HepG2 (cell line): ENCODE data around the gene RPS6KC1. TPM values are rescaled to one million over a fixed set of nuclear protein-coding genes. Genes with fewer than 3 reads are reported as not detected.

Experiments
- ATAC-seq: fragments of 200-7000 bp; cut with Tn5 transposase; 3 replicates; pipeline ENCODE4 v1.9.1; 2020; ENCODE audit warnings: mild to moderate bottlenecking, moderate library complexity
- BruUV-seq: library from RNA; stranded (reverse); fragments of 400-500 nt; replicated peaks from 2 replicates; lab custom pipeline; 2021; lab: Mats Ljungman, UMichigan
- CTCF ChIA-PET: fragments of 300-600 bp; formaldehyde crosslinking; extraction: SDS; loops from one replicate; lab custom pipeline; 2021; ENCODE audit warnings: low total read pairs, inconsistent platforms, low intra/inter-chr PET ratio; lab: Yijun Ruan, JAX
- POLR2A ChIA-PET: fragments of 350-600 bp; sonication (Branson Sonifier 250); formaldehyde crosslinking; loops from one replicate; lab custom pipeline; 2020; ENCODE audit warnings: antibody characterized with exemption, inconsistent platforms; lab: Yijun Ruan, JAX
- DNase-seq: peaks from one replicate; pipeline ENCODE4 v3.0.0-alpha.2; 2015; ENCODE audit warnings: low spot score
- FAIRE-seq: peaks from 3 replicates; lab custom pipeline; 2011; peaks lifted over from hg19 to GRCh38; lab: Jason Lieb, UNC
- H2AFZ ChIP-seq: one replicate; pipeline ENCODE4 v1.6.1; 2011; ENCODE audit warnings: low read length, inconsistent platforms
- H3K27ac ChIP-seq: fragments of 300-600 bp; 3 replicates; pipeline ENCODE4 v1.8.0; 2011; ENCODE audit warnings: mixed run types, mild to moderate bottlenecking, mixed read lengths, low read length, inconsistent platforms; ENCODE audit not compliant: insufficient read depth; ENCODE audit errors: extremely low read length
- H3K27me3 ChIP-seq, 2 experiments: fragments of 200-600 bp in 1 of 2; 2 replicates in 1 of 2; 3 replicates in 1 of 2; pipeline versions ENCODE4 v1.6.0 to v1.8.0; 2011; ENCODE audit warnings: low read length in 2 of 2, mild to moderate bottlenecking in 2 of 2, moderate library complexity in 2 of 2, inconsistent platforms in 1 of 2; ENCODE audit not compliant: insufficient read depth in 2 of 2, control insufficient read depth in 1 of 2
- H3K36me3 ChIP-seq, 2 experiments: fragments of 200-600 bp in 1 of 2; replicated peaks in 1 of 2; 2 replicates in 1 of 2; 3 replicates in 1 of 2; pipeline versions ENCODE4 v1.5.1 to v1.8.0; 2011; ENCODE audit warnings: low read length in 2 of 2, inconsistent platforms in 1 of 2; ENCODE audit not compliant: insufficient read depth in 2 of 2, control insufficient read depth in 1 of 2
- H3K4me1 ChIP-seq: 2 replicates; pipeline ENCODE4 v1.5.1; 2012; ENCODE audit warnings: low read length, inconsistent platforms; ENCODE audit not compliant: insufficient read depth
- H3K4me2 ChIP-seq: 2 replicates; pipeline ENCODE4 v1.6.0; 2011; ENCODE audit warnings: low read depth, low read length, inconsistent platforms
- H3K4me3 ChIP-seq, 3 experiments: fragments of 200-600 bp in 1 of 3; sonication (generic), shearing (Covaris generic) in 1 of 3; replicated peaks in 1 of 3; 2 replicates each; pipeline ENCODE4 v1.5.1; 2011 to 2016; ENCODE audit warnings: low read length in 3 of 3, inconsistent platforms in 2 of 3, low read depth in 2 of 3, mild to moderate bottlenecking in 2 of 3, control low read depth in 1 of 3, mixed read lengths in 1 of 3; ENCODE audit not compliant: insufficient read depth in 1 of 3
- H3K79me2 ChIP-seq: one replicate; pipeline ENCODE4 v1.6.1; 2011; ENCODE audit warnings: low read length, inconsistent platforms; ENCODE audit not compliant: insufficient read depth
- H3K9ac ChIP-seq: 2 replicates; pipeline ENCODE4 v1.6.0; 2011; ENCODE audit warnings: mild to moderate bottlenecking, low read depth, low read length, inconsistent platforms; ENCODE audit not compliant: insufficient read depth
- H3K9me3 ChIP-seq: 2 replicates; pipeline ENCODE4 v1.5.1; 2012; ENCODE audit warnings: mild to moderate bottlenecking, low read length
- H4K20me1 ChIP-seq: 2 replicates; pipeline ENCODE4 v1.6.0; 2011; ENCODE audit warnings: inconsistent platforms, mild to moderate bottlenecking, low read length, moderate library complexity; ENCODE audit not compliant: insufficient read depth
- AKNA ChIP-seq: sonication (generic); formaldehyde crosslinking; IDR thresholded peaks from 2 replicates; pipeline ENCODE4 v1.4.0; 2020; ENCODE audit warnings: missing genetic modification reagents, borderline replicate concordance
- BCL6 ChIP-seq: IDR thresholded peaks from 2 replicates; pipeline ENCODE4 v1.6.1; 2016; ENCODE audit warnings: missing genetic modification reagents, missing compliant biosample characterization
- MAZ ChIP-seq, 2 experiments: sonication (generic) in 1 of 2; formaldehyde crosslinking in 1 of 2; IDR thresholded peaks; 2 replicates each; pipeline versions ENCODE4 v1.5.0 to v1.6.1; 2012 to 2020; ENCODE audit warnings: low read depth in 2 of 2, mild to moderate bottlenecking in 2 of 2, borderline replicate concordance in 1 of 2, improper control_type of control experiment in 1 of 2, low read length in 1 of 2, missing genetic modification reagents in 1 of 2, moderate library complexity in 1 of 2
- NR3C1 ChIP-seq: sonication (generic); formaldehyde crosslinking; IDR thresholded peaks from 2 replicates; pipeline ENCODE4 v1.4.0; 2020; ENCODE audit warnings: missing genetic modification reagents
- PRDM4 ChIP-seq: sonication (generic); formaldehyde crosslinking; IDR thresholded peaks from 2 replicates; pipeline ENCODE4 v1.9.0; 2021; ENCODE audit warnings: missing genetic modification reagents, borderline replicate concordance
- REL ChIP-seq: sonication (generic); formaldehyde crosslinking; conservative IDR thresholded peaks from 2 replicates; pipeline ENCODE4 v1.8.0; 2022; ENCODE audit warnings: mild to moderate bottlenecking, missing genetic modification reagents, moderate library complexity
- RFX1 ChIP-seq: fragments of 450-650 bp; IDR thresholded peaks from 2 replicates; pipeline ENCODE4 v1.6.1; 2017
- RORA ChIP-seq: sonication (generic); formaldehyde crosslinking; IDR thresholded peaks from 2 replicates; pipeline ENCODE4 v1.5.0; 2020; ENCODE audit warnings: mild to moderate bottlenecking, missing genetic modification reagents, moderate library complexity
- U2AF1 ChIP-seq: fragments of 200-400 bp; formaldehyde crosslinking; optimal IDR thresholded peaks from 2 replicates; pipeline ENCODE3; 2017; ENCODE audit warnings: mild to moderate bottlenecking, low read depth, low read length
- ZNF136 ChIP-seq: sonication (generic); formaldehyde crosslinking; IDR thresholded peaks from 2 replicates; pipeline ENCODE4 v1.8.1; 2022; ENCODE audit warnings: low read depth, mild to moderate bottlenecking, moderate library complexity, missing genetic modification reagents
- ZNF496 ChIP-seq: sonication (generic); formaldehyde crosslinking; IDR thresholded peaks from 2 replicates; pipeline ENCODE4 v1.8.1; 2023; ENCODE audit warnings: mild to moderate bottlenecking, moderate library complexity, missing genetic modification reagents; ENCODE audit not compliant: insufficient replicate concordance
- WGBS: methylation state at CpG from one replicate; pipeline ENCODE4 v1.1.6; 2017; ENCODE audit warnings: low lambda C conversion rate; 5-methylcytosine and 5-hydroxymethylcytosine counted together
- in situ Hi-C: cut with HindIII; loops from 2 replicates; pipeline ENCODE4 v1.10.0; 2017; ENCODE audit warnings: low pct_unique_long_range_greater_than_20kb; ENCODE audit not compliant: extremely low pct_ligation_motif_present
- intact Hi-C: fragments of 100-400 bp; cut with micrococcal nuclease; formaldehyde crosslinking; loops from one replicate; pipeline ENCODE4 v1.10.0; 2022; ENCODE audit not compliant: unreplicated experiment
- polyA plus RNA-seq, 8 experiments: library from polyadenylated mRNA; depleted of rRNA in 3 of 8; stranded (reverse) in 7 of 8; unstranded in 1 of 8; fragments of >200 nt; fragmentation: Illumina TruSeq in 4 of 8; extraction: Trizol in 4 of 8; gene quantifications; 2 replicates each; pipeline versions ENCODE4 v1.2.1 to v1.2.3, GENCODE V29; 2011 to 2016; ENCODE audit warnings: low read depth in 4 of 8, missing spikeins in 1 of 8, mixed read lengths in 1 of 8; ENCODE audit not compliant: insufficient read depth in 1 of 8
- total RNA-seq, 5 experiments: library from RNA; depleted of rRNA; stranded (reverse); fragments of >200 nt; fragmentation: Illumina TruSeq; extraction: Trizol; gene quantifications; 2 replicates each; pipeline ENCODE4 v1.2.3, GENCODE V29; 2016; ENCODE audit warnings: low read depth in 1 of 5

The RPS6KC1 gene
- total and polyA plus RNA-seq, 2 of the 13 experiments (the other 11 are each of a cell fraction or from before 2014, with no cell fraction given), result 11.0 to 25.2 TPM

GRCh38 chr1:213035573-213035972 lies 15.5 kb upstream of the RPS6KC1 start:
- Histone ChIP-seq H3K4me3 (no peak overlapping the region), H3K4me1 (peaks cover 21% of the 10 kb centered on the region), H3K27me3 (peaks cover 0 to 1% of the 10 kb centered on the region in 2 experiments; a peak in 3 of 5 replicates), H3K79me2 (no peaks in the 10 kb centered on the region), H3K9ac (no peak overlapping the region), H3K4me2 (0 out of 2 replicates have a peak overlapping the region, but pooled peaks have one; percentile 5), H3K9me3 (no peaks in the 10 kb centered on the region), H2AFZ (no peak overlapping the region), H3K36me3 (no peaks in the 10 kb centered on the region), H3K27ac (no peak overlapping the region), H4K20me1 (no peaks in the 10 kb centered on the region)
- ChIA-PET CTCF (no interaction called here), POLR2A (interaction anchor here (2.1 kb wide), 1 partner anchor 16 kb away, joined by 6 read pairs; the partner anchor contains the start of gene RPS6KC1)
- in situ Hi-C loops (no loop called here), intact Hi-C loops (no loop called here)
- ATAC-seq (no peak), FAIRE-seq (no peak), DNase-seq (peak; percentile 15)
- whole genome bisulfite sequencing, result 32% methylated on average over 2 of the region's 2 CpGs
- no TSS peak for BruUV-seq
- TF ChIP-seq ZNF496 (CRISPR knock-in tag) (no peak), RFX1 (peak; percentile 26; the same call in 1 of the 2 replicates)

GRCh38 chr1:213041443-213041842 lies 9.6 kb upstream of the RPS6KC1 start:
- ChIA-PET CTCF (no interaction called here), POLR2A (no interaction called here)
- no peak for FAIRE-seq
- H3K4me3 ChIP-seq, result no peak overlapping the region
- no peak overlapping the region for H2AFZ ChIP-seq
- H4K20me1 ChIP-seq, result no peaks in the 10 kb centered on the region
- H3K36me3 ChIP-seq, result no peaks in the 10 kb centered on the region
- in situ Hi-C loops, result no loop called here
- no peak overlapping the region for H3K9ac ChIP-seq
- H3K4me2 ChIP-seq, result no peak overlapping the region
- intact Hi-C loops, result no loop called here
- no TSS peak for BruUV-seq
- no peaks in the 10 kb centered on the region for H3K27me3 ChIP-seq
- 36% methylated on average over 1 of the region's 1 CpG for WGBS
- H3K9me3 ChIP-seq, result no peaks in the 10 kb centered on the region
- H3K27ac ChIP-seq, result no peak overlapping the region
- ATAC-seq, result no peak
- no peak for DNase-seq
- H3K4me1 ChIP-seq, result peaks cover 19% of the 10 kb centered on the region; the same call in 1 of the 2 replicates
- H3K79me2 ChIP-seq, result no peaks in the 10 kb centered on the region
- TF ChIP-seq AKNA (no peak), U2AF1 (no peak), ZNF136 (no peak), BCL6 (CRISPR knock-in tag) (no peak), NR3C1 (CRISPR knock-in tag) (no peak), MAZ (IDR thresholded peaks at IDR 0.05; ENCODE audit: borderline replicate concordance, low read depth, low read length) (no peak), MAZ (CRISPR knock-in tag; IDR thresholded peaks at IDR 0.05; ENCODE audit: low read depth) (no peak), RORA (CRISPR knock-in tag) (no peak), REL (CRISPR knock-in tag) (no peak), PRDM4 (CRISPR knock-in tag) (no peak)
